Measurements from ENCODE around the gene MAML2.

DNA sequence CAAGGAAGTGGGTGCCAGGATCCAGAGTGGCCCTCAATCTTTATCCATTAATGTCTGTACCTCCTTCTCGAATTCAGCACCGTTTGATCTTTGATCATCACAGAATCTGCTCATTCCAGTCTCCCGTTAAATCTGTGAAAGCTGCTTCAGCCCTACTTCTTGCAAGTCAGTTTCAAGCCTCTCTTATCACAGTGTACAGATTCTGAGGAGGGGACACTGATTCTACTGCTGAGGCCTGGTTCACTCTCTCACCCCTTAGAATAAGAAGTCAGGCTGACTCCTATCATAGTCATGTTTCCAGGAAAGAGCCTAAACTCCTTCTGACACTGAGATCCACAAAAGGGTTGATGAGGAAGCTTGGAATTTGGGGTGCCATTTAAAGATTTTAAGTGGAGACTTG, 39.0 kb downstream of the MAML2 start:
- TF ChIP-seq SIN3A (IDR thresholded peaks at IDR 0.05; ENCODE audit: borderline replicate concordance, low read depth, low read length) (no peak), SMC3 (IDR thresholded peaks at IDR 0.05; ENCODE audit: low read depth, low read length) (no peak), CTCF (IDR thresholded peaks at IDR 0.05) (no peak), POLR2AphosphoS5 (IDR thresholded peaks at IDR 0.05; ENCODE audit: low read depth, low read length) (no peak)

All from SK-N-SH (cell line).